ENCODE data around the gene MICAL3.

The MICAL3 gene

DNA sequence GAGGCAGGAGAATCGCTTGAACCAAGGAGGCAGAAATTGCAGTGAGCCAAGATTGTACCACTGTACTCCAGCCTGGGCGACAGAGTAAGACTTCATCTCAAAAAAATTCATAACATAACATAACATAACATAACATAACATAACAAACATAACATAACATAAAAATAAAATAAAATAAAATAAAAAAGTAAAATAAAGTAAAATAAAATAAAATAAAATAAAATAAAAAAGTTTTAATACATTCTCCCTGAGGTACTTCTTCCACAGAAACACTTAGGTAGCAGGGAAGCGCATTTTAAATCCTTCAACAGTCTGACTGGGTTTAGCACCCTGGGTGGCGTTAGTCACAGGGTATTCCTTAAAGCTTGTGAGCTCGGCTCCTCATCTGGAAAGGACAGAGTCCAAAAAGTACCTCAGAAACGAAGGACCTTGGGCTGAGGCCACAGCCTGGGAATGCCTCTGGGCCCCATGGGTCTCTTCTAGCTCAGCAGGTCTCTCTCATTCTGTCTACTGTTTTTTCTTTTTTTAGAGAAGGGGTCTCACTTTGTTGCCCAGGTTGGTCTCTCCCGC lies 41.7 kb downstream of the MICAL3 start:
- H3K36me3 Mint-ChIP-seq (ENCODE audit: insufficient read depth) = peaks cover 4% of the 10 kb centered on the region
- no peaks in the 10 kb centered on the region for H3K27me3 Mint-ChIP-seq
- ATAC-seq (replicated peaks; ENCODE audit: extremely low read depth, poor library complexity, severe bottlenecking) (no peak), DNase-seq (ENCODE audit: low spot score in 2 of 2) (no peak)
- no peak overlapping the region for H3K27ac Mint-ChIP-seq (ENCODE audit: low read depth)
- peaks cover 59% of the 10 kb centered on the region for H3K4me1 Mint-ChIP-seq
- no peaks in the 10 kb centered on the region for H3K9me3 Mint-ChIP-seq
- H3K4me3 Mint-ChIP-seq = no peak overlapping the region

DNA sequence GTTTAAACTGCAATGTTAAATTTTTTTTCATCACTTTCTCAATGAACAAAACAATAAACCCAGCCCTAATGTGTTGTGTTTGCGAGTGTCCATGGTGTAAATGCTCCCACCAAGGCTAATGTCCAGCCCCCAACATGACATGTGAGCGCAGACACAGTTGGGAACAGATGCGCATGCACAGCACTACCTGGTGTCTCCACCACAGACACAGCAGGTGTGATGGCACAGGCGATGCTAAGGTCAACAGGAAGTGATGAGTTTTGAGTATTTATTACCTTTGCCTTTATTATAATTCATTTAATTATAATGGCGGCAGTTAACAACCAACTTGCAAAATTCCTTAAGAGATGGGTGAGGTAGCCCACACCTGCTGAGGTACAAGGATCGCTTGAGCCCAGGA lies 42.9 kb downstream of the MICAL3 start:
- Mint-ChIP-seq H3K27ac (ENCODE audit: low read depth) (peak overlapping the region; percentile 89), H3K9me3 (no peaks in the 10 kb centered on the region), H3K27me3 (no peaks in the 10 kb centered on the region), H3K36me3 (ENCODE audit: insufficient read depth) (peaks cover 4% of the 10 kb centered on the region), H3K4me1 (peaks cover 47% of the 10 kb centered on the region), H3K4me3 (no peak overlapping the region)
- no peak for DNase-seq (ENCODE audit: low spot score in 2 of 2)
- ATAC-seq (replicated peaks; ENCODE audit: extremely low read depth, poor library complexity, severe bottlenecking) = no peak

DNA sequence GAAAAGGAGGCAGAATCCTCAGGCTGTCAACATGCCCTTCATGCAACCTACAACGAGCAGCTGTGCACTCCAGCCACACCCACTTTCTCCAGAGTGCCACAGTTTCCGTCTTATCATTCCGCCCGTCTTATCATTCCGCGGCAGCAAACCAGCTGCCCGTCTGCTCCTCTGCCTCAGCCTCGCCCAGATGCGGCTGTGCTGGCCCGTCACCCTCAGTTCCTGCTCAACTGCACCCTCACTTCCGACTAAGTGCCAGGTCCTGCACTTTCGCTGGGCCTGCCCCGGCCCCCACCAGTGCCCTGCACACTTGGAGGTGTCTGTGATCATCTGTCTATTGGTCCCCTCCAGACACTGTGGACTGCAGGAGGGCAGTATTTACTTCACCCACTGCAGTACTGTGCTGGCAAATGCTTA lies 43.7 kb downstream of the MICAL3 start:
- Mint-ChIP-seq H3K27ac (ENCODE audit: low read depth) (peak overlapping the region; percentile 89), H3K27me3 (no peaks in the 10 kb centered on the region), H3K9me3 (no peaks in the 10 kb centered on the region), H3K4me3 (peak overlapping the region; percentile 66), H3K4me1 (peaks cover 45% of the 10 kb centered on the region), H3K36me3 (ENCODE audit: insufficient read depth) (peaks cover 4% of the 10 kb centered on the region)
- ATAC-seq (replicated peaks; ENCODE audit: extremely low read depth, poor library complexity, severe bottlenecking) = peak; percentile 70
- peak in 1 of 2 donors; percentile 11 for DNase-seq (ENCODE audit: low spot score in 2 of 2)

DNA sequence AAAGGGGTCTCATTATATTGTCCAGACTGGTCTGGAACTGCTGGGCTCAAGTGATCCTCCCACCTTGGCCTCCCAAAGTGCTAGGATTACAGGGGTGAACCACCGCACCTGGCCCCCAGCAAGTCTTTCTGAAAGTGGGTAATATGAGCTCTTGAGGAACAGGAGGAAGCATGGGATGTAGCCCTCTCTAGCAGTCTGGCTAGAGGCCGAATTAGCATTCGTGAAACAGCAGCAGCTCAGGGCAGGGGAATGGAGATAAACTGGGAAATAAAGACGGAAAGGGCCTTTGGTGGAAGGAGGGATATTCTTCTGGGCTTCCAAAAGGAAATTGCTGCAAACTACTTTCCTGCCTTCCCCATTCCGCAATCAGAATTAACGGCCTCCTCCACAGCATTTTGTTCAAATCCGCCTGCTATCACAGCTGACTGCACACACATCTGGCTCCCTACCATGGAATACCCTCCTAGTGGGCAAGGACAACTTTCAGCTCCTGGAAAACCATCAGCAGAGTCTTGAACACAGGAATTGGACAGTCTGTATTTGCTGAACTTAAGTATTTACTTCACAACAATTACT lies 44.3 kb downstream of the MICAL3 start:
- no peaks in the 10 kb centered on the region for H3K9me3 Mint-ChIP-seq
- H3K27me3 Mint-ChIP-seq = no peaks in the 10 kb centered on the region
- no peak for DNase-seq (ENCODE audit: low spot score in 2 of 2)
- no peak for ATAC-seq (replicated peaks; ENCODE audit: extremely low read depth, poor library complexity, severe bottlenecking)
- peak overlapping the region; percentile 66 for H3K4me3 Mint-ChIP-seq
- H3K36me3 Mint-ChIP-seq (ENCODE audit: insufficient read depth) = peaks cover 7% of the 10 kb centered on the region
- peak overlapping the region; percentile 89 for H3K27ac Mint-ChIP-seq (ENCODE audit: low read depth)
- peaks cover 45% of the 10 kb centered on the region for H3K4me1 Mint-ChIP-seq

DNA sequence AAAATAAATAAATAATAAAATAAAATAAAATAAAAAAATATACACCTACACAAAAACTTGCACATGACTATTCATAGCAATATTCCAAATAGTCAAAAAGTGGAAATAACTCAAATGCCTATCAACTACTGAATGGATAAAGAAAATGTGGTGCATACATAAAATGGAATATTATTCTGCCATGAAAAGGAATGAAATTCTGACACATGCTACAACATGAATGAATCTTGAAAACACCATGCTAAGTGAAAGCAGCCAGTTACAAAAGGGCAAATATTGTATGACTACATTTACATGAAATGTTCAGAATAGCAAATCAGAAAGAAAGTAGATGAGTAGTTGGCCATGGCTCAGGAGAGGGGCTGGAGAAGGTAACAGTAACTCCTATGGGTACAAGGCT lies 46.3 kb downstream of the MICAL3 start:
- H3K4me1 Mint-ChIP-seq = peaks cover 31% of the 10 kb centered on the region
- H3K9me3 Mint-ChIP-seq = no peaks in the 10 kb centered on the region
- no peaks in the 10 kb centered on the region for H3K27me3 Mint-ChIP-seq
- H3K27ac Mint-ChIP-seq (ENCODE audit: low read depth) = no peak overlapping the region
- DNase-seq (ENCODE audit: low spot score in 2 of 2) (no peak), ATAC-seq (replicated peaks; ENCODE audit: extremely low read depth, poor library complexity, severe bottlenecking) (no peak)
- peaks cover 6% of the 10 kb centered on the region for H3K36me3 Mint-ChIP-seq (ENCODE audit: insufficient read depth)
- H3K4me3 Mint-ChIP-seq = no peak overlapping the region

DNA sequence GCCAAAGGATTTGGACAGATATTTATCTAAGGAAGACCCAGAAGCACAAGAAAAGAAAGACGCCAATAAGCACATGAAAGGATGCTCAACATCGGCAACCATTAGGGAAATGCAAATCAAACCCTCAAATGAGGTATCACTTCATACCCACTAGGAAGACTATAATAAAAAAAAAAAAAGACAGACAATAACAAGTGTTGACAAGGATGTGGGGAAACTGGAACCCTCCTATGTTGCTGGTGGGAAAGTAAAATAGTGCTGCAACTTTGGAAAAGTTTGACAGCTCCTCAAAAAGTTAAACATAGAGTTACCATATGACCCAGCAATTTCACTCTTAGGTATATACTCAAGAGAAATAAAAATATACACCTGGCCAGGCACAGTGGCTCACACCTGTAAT lies 47.0 kb downstream of the MICAL3 start:
- no peak for DNase-seq (ENCODE audit: low spot score in 2 of 2)
- no peak for ATAC-seq (replicated peaks; ENCODE audit: extremely low read depth, poor library complexity, severe bottlenecking)
- Mint-ChIP-seq H3K4me1 (peaks cover 30% of the 10 kb centered on the region), H3K36me3 (ENCODE audit: insufficient read depth) (peaks cover 7% of the 10 kb centered on the region), H3K9me3 (no peaks in the 10 kb centered on the region), H3K27me3 (no peaks in the 10 kb centered on the region), H3K4me3 (no peak overlapping the region), H3K27ac (ENCODE audit: low read depth) (no peak overlapping the region)

DNA sequence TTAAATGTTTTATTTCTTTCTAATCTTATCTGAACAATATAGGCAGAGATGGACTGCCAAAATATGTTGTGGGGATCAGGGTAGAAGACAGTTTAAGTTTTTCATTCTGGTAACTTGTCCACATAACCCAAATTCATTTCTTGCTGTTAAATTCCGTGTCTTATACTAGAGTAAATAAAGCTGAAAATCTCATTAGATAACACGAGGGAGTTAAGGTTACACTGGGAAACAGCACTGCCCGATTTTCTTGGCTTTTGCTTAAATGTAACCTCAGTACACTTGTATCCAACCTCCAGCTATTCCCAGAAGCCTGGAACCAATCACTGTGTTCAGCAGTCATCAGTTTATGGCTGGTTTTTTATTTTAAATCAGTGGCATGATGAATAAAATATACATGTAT lies 48.2 kb downstream of the MICAL3 start:
- H3K36me3 Mint-ChIP-seq (ENCODE audit: insufficient read depth) = peaks cover 7% of the 10 kb centered on the region
- no peaks in the 10 kb centered on the region for H3K9me3 Mint-ChIP-seq
- ATAC-seq (replicated peaks; ENCODE audit: extremely low read depth, poor library complexity, severe bottlenecking) (no peak), DNase-seq (ENCODE audit: low spot score in 2 of 2) (no peak)
- no peak overlapping the region for H3K4me3 Mint-ChIP-seq
- no peaks in the 10 kb centered on the region for H3K27me3 Mint-ChIP-seq
- H3K27ac Mint-ChIP-seq (ENCODE audit: low read depth) = no peak overlapping the region
- peaks cover 30% of the 10 kb centered on the region for H3K4me1 Mint-ChIP-seq

DNA sequence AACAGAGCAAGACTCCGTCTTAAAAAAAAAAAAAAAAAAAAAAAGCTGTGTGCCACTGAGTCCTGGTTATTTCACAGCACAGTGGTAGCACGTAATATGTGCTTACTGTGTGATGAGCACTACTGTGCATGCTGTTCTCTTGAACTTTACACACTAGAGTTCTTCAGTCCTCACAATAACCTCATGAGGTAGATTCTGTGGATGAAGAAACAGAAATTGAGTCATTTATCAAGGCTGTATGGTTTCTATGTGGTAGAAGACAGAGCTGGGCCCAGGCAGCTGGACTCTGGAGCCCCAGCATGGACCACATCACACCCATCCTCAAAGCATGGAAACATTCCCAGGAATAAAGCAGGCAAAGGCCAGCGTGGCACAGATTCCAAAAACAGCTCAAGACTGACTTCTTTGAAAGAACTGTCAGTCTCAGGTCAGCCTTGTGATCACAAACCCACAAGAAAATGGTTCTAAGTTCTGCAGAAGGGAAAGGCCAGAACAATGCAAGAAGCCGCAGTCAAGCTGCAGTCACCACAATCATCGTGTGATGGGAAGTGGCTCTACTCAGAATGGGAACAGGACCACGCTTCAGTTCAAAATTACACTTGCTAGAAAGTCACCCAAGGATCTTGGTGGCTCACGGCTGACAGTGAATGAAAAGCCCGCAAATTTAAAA lies 49.5 kb downstream of the MICAL3 start:
- no peak overlapping the region for H3K27ac Mint-ChIP-seq (ENCODE audit: low read depth)
- ATAC-seq (replicated peaks; ENCODE audit: extremely low read depth, poor library complexity, severe bottlenecking) = no peak

DNA sequence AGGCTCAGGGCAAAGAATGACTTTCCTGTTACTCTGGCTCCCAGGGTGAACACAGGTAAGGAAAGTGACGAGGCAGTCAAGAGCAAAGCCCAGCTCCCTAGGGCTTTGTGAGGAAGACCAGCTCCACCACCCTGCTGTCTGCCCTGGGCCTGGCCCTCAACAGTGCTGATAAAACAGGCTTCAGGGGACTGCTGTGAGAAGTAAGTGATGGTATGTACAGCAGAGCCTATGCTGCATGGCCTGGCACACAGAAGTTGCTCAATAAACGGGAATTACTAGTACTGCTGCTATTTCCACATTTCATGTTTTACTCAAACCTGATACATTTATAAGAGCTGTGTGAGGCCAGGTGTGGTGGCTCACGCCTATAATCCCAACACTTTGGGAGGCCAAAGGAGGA lies 50.3 kb downstream of the MICAL3 start:
- no peaks in the 10 kb centered on the region for H3K9me3 Mint-ChIP-seq
- no peak overlapping the region for H3K4me3 Mint-ChIP-seq
- ATAC-seq (replicated peaks; ENCODE audit: extremely low read depth, poor library complexity, severe bottlenecking) (no peak), DNase-seq (ENCODE audit: low spot score in 2 of 2) (no peak)
- no peaks in the 10 kb centered on the region for H3K27me3 Mint-ChIP-seq
- no peak overlapping the region for H3K27ac Mint-ChIP-seq (ENCODE audit: low read depth)
- H3K4me1 Mint-ChIP-seq = peaks cover 16% of the 10 kb centered on the region
- peaks cover 5% of the 10 kb centered on the region for H3K36me3 Mint-ChIP-seq (ENCODE audit: insufficient read depth)

More for the DNA sequence above, 49.5 kb downstream of the MICAL3 start:
- Mint-ChIP-seq H3K4me1 (peaks cover 17% of the 10 kb centered on the region), H3K36me3 (ENCODE audit: insufficient read depth) (peaks cover 5% of the 10 kb centered on the region), H3K4me3 (no peak overlapping the region), H3K9me3 (no peaks in the 10 kb centered on the region), H3K27me3 (no peaks in the 10 kb centered on the region)
- DNase-seq (ENCODE audit: low spot score in 2 of 2) = no peak

DNA sequence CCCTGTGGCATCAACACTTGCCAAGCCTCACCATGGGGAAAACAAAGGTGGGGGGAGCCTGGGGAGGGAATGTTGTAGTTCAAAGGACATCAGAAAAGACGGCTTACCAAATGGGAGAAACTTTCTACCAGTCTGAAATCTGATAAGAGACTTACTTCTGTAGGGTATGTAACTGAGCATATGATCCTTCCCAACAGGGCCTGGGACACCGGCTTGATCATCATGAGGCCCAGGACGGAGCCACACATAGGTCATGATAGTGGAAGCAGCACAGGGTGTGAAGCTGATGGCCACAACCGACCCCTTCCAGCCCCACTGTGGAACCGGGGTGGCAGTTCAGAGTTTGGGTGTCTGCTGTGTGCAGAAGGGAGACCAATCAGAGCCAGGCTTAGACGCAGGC lies 51.1 kb downstream of the MICAL3 start:
- Mint-ChIP-seq H3K36me3 (ENCODE audit: insufficient read depth) (peaks cover 5% of the 10 kb centered on the region), H3K4me3 (no peak overlapping the region), H3K9me3 (no peaks in the 10 kb centered on the region), H3K4me1 (peaks cover 16% of the 10 kb centered on the region), H3K27me3 (no peaks in the 10 kb centered on the region), H3K27ac (ENCODE audit: low read depth) (no peak overlapping the region)
- ATAC-seq (replicated peaks; ENCODE audit: extremely low read depth, poor library complexity, severe bottlenecking) (no peak), DNase-seq (ENCODE audit: low spot score in 2 of 2) (no peak)

DNA sequence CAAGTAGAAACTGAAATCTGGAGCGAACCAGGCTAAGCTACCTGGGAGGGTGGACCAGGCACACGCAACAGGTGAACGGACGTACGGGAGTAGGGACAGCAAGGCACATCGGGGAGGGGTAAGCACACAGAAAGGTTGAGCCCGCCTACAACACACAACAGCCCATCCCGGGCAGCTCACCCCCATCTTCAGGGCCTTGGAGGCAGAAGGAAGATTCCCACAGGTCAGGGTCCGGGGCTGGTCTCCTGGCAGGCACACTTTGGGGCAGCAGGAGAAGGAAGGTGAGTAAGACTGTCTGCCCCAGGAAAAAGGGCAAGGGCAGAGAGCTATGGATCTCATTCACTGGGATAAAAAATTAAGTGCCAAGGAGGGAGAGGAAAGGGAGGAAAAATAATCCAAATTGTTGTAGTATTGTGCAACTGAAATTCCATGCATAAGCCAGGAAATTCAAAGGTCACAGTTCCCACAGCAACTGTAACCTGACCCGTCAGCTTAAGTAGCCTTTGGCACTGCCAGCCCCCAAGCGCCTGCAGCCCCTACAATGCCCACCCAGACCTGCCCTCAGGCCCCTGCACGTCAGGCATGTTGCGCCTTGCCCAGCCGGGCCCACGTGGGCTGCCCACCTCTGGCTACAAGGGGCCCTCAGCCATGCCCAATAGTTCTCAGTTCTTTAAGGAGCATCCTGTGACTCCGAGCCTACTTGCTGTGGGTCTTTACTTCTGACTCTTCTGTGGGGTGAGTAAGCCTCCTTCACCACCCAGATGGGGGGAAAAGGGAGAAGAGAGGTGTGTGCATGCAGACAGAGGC lies 51.8 kb downstream of the MICAL3 start:
- H3K27ac Mint-ChIP-seq (ENCODE audit: low read depth) = no peak overlapping the region
- H3K9me3 Mint-ChIP-seq = no peaks in the 10 kb centered on the region
- H3K4me1 Mint-ChIP-seq = peaks cover 16% of the 10 kb centered on the region
- H3K27me3 Mint-ChIP-seq = no peaks in the 10 kb centered on the region
- H3K36me3 Mint-ChIP-seq (ENCODE audit: insufficient read depth) = peaks cover 8% of the 10 kb centered on the region
- H3K4me3 Mint-ChIP-seq = no peak overlapping the region
- DNase-seq (ENCODE audit: low spot score in 2 of 2) (no peak), ATAC-seq (replicated peaks; ENCODE audit: extremely low read depth, poor library complexity, severe bottlenecking) (no peak)

DNA sequence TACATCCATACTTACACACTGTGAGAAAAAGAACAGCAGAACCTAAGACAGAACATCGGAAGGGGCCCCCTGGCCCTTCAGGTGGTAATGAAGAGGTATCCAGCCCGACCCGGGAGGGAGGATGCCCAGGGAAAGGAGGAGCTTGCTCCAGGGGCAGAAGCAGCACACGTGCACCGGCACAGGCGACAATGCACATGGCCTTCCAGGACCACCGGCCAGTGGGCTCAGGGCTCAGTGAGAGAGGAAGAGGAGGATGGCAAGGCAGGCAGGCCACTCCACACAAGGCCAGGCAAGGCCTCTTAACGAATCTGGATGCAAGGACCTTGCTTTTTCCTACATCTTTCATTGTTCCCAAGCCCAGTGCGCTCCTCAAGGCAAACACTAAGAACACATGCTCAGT lies 52.6 kb downstream of the MICAL3 start:
- Mint-ChIP-seq H3K4me3 (no peak overlapping the region), H3K27me3 (no peaks in the 10 kb centered on the region), H3K36me3 (ENCODE audit: insufficient read depth) (peaks cover 8% of the 10 kb centered on the region), H3K4me1 (peaks cover 19% of the 10 kb centered on the region), H3K9me3 (no peaks in the 10 kb centered on the region), H3K27ac (ENCODE audit: low read depth) (no peak overlapping the region)
- ATAC-seq (replicated peaks; ENCODE audit: extremely low read depth, poor library complexity, severe bottlenecking) (no peak), DNase-seq (ENCODE audit: low spot score in 2 of 2) (no peak)
